Measurements from ENCODE around the gene ASB7.

The ASB7 gene

GRCh38 chr15:100663086-100663914 lies 60.9 kb downstream of the ASB7 start:
- no peak for TF ChIP-seq CTCF (conservative IDR thresholded peaks at IDR 0.05; ENCODE audit: low read depth)
- ChIA-PET CTCF (interaction anchor here (1.0 to 1.2 kb wide), 2 partner anchors 10 to 210 kb away, joined by 3 read pairs; no protein-coding TSS in a partner anchor), POLR2A (ENCODE audit: low non-redundant PET) (no interaction called here)
- no peak overlapping the region for H3K27ac ChIP-seq
- DNase-seq (ENCODE audit: low spot score): peak; percentile 36

- DNase-seq (ENCODE audit: low spot score): no peak
- ChIA-PET CTCF (interaction anchor here (1.0 kb wide), 1 partner anchor 209 kb away, joined by 3 read pairs; no protein-coding TSS in a partner anchor), POLR2A (ENCODE audit: low non-redundant PET) (no interaction called here)
- H3K27ac ChIP-seq: no peak overlapping the region
- TF ChIP-seq CTCF (conservative IDR thresholded peaks at IDR 0.05; ENCODE audit: low read depth): no peak
Measured at GRCh38 chr15:100663915-100664281, 61.5 kb downstream of the ASB7 start.

- peak; percentile 10 for DNase-seq (ENCODE audit: low spot score)
- H3K27ac ChIP-seq: no peak overlapping the region
- no peak for TF ChIP-seq CTCF (conservative IDR thresholded peaks at IDR 0.05; ENCODE audit: low read depth)
- ChIA-PET CTCF (interaction anchor here (0.6 kb wide), 1 partner anchor 199 kb away, joined by 3 read pairs; no protein-coding TSS in a partner anchor), POLR2A (ENCODE audit: low non-redundant PET) (no interaction called here)
Measured at GRCh38 chr15:100665570-100665969, 63.2 kb downstream of the ASB7 start.

- POLR2A ChIA-PET (ENCODE audit: low non-redundant PET): no interaction called here
- DNase-seq (ENCODE audit: low spot score): no peak
Measured at GRCh38 chr15:100667405-100668347, 65.3 kb downstream of the ASB7 start.

GRCh38 chr15:100668348-100668745 lies 66.0 kb downstream of the ASB7 start:
- ChIA-PET CTCF (no interaction called here), POLR2A (ENCODE audit: low non-redundant PET) (no interaction called here)
- H3K27ac ChIP-seq: no peak overlapping the region
- TF ChIP-seq CTCF (conservative IDR thresholded peaks at IDR 0.05; ENCODE audit: low read depth): no peak
- no peak for DNase-seq (ENCODE audit: low spot score)

More at GRCh38 chr15:100667405-100668347, 65.3 kb downstream of the ASB7 start:
- H3K27ac ChIP-seq: no peak overlapping the region
- CTCF ChIA-PET: interaction anchor here (0.6 kb wide), 1 partner anchor 81 kb away, joined by 3 read pairs; no protein-coding TSS in a partner anchor
- no peak for TF ChIP-seq CTCF (conservative IDR thresholded peaks at IDR 0.05; ENCODE audit: low read depth)

GRCh38 chr15:100669260-100669659 lies 66.9 kb downstream of the ASB7 start:
- H3K27ac ChIP-seq: no peak overlapping the region
- no peak for DNase-seq (ENCODE audit: low spot score)
- POLR2A ChIA-PET (ENCODE audit: low non-redundant PET): no interaction called here
- no peak for TF ChIP-seq CTCF (conservative IDR thresholded peaks at IDR 0.05; ENCODE audit: low read depth)
- CTCF ChIA-PET: no interaction called here

Measured in RWPE1 (cell line).